Measurements from ENCODE around the gene RTF2. TPM values are rescaled to one million over a fixed set of nuclear protein-coding genes. Genes with fewer than 3 reads are reported as not detected.
A peak's percentile ranks its signal among the peaks of the same experiment; 100 is the strongest.

The RTF2 gene
- total and polyA plus RNA-seq, 2 of the 13 experiments (the other 11 are each of a cell fraction or from before 2014, with no cell fraction given), result 81.8 to 142 TPM

DNA sequence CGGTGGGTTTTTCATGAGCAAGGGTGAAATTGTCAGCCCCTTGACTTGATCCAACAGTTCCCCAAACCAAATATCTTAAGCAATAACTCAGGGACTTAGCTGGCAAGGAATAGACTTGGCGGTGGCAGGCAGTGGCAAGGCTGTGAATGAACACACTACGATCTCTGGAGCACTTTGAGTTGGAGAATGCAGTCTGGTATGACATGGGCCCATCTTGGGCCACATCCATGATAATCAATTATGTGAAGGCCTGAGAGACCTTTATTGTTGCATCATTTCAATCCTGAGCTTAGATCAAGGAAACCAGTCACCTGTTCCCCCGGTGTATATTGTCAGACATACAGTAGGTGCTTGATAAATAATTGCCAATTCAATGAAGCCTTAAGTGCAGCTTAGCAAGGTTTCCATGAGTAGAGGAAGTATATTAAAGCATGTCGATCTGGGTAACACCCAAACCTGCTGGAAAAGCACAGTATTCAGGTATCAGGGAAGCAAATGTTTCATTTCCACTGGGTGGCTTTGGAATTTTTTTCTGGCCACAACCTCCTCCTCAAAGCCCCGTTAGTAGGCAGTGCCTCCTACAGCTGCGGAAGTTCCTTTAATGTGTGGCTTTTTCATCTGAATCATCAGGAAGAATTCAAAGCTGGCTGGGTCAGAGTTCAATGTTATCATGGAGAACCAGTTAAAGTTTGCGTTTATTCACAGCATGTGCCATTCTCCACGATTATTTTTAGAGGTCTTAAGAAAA lies 46.2 kb upstream of the RTF2 start (continued):
- TF ChIP-seq TEAD3 (CRISPR knock-in tag; optimal IDR thresholded peaks at IDR 0.05; ENCODE audit: borderline replicate concordance) (peak; percentile 41), MATR3 (CRISPR knock-in tag; IDR thresholded peaks at IDR 0.05) (no peak), ZNF20 (CRISPR knock-in tag; IDR thresholded peaks at IDR 0.05) (no peak), ZNF570 (CRISPR knock-in tag; IDR thresholded peaks at IDR 0.05; ENCODE audit: borderline replicate concordance) (0 out of 2 replicates have a peak, but pooled peaks have one; percentile 34), YEATS4 (CRISPR knock-in tag; IDR thresholded peaks at IDR 0.05; ENCODE audit: borderline replicate concordance) (no peak), GLI4 (CRISPR knock-in tag; IDR thresholded peaks at IDR 0.05; ENCODE audit: borderline replicate concordance) (0 out of 2 replicates have a peak, but pooled peaks have one; percentile 40), ZBTB3 (CRISPR knock-in tag; IDR thresholded peaks at IDR 0.05; ENCODE audit: borderline replicate concordance, low read depth) (no peak), CTCF (CRISPR knock-in tag; IDR thresholded peaks at IDR 0.05) (peak; percentile 27), FOXA3 (CRISPR knock-in tag; IDR thresholded peaks at IDR 0.05) (no peak), ARID4A (CRISPR knock-in tag; IDR thresholded peaks at IDR 0.05; ENCODE audit: borderline replicate concordance) (no peak), ZBTB38 (CRISPR knock-in tag; IDR thresholded peaks at IDR 0.05) (no peak), MED13 (CRISPR knock-in tag; IDR thresholded peaks at IDR 0.05) (no peak), KDM2A (CRISPR knock-in tag; IDR thresholded peaks at IDR 0.05; ENCODE audit: borderline replicate concordance, low read depth) (no peak), AHR (CRISPR knock-in tag; IDR thresholded peaks at IDR 0.05) (no peak), TAF1 (CRISPR knock-in tag; IDR thresholded peaks at IDR 0.05) (no peak), ZNF337 (CRISPR knock-in tag; IDR thresholded peaks at IDR 0.05; ENCODE audit: borderline replicate concordance, low read depth) (no peak), NCOA1 (CRISPR knock-in tag; IDR thresholded peaks at IDR 0.05) (no peak)
- TF ChIP-seq, protein P1, sequence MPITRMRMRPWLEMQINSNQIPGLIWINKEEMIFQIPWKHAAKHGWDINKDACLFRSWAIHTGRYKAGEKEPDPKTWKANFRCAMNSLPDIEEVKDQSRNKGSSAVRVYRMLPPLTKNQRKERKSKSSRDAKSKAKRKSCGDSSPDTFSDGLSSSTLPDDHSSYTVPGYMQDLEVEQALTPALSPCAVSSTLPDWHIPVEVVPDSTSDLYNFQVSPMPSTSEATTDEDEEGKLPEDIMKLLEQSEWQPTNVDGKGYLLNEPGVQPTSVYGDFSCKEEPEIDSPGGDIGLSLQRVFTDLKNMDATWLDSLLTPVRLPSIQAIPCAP (CRISPR knock-in tag; IDR thresholded peaks at IDR 0.05; ENCODE audit: low read depth), result no peak
- TF ChIP-seq, protein P2, sequence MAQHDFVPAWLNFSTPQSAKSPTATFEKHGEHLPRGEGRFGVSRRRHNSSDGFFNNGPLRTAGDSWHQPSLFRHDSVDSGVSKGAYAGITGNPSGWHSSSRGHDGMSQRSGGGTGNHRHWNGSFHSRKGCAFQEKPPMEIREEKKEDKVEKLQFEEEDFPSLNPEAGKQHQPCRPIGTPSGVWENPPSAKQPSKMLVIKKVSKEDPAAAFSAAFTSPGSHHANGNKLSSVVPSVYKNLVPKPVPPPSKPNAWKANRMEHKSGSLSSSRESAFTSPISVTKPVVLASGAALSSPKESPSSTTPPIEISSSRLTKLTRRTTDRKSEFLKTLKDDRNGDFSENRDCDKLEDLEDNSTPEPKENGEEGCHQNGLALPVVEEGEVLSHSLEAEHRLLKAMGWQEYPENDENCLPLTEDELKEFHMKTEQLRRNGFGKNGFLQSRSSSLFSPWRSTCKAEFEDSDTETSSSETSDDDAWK (CRISPR knock-in tag; IDR thresholded peaks at IDR 0.05), result no peak
- TF ChIP-seq, protein P3, sequence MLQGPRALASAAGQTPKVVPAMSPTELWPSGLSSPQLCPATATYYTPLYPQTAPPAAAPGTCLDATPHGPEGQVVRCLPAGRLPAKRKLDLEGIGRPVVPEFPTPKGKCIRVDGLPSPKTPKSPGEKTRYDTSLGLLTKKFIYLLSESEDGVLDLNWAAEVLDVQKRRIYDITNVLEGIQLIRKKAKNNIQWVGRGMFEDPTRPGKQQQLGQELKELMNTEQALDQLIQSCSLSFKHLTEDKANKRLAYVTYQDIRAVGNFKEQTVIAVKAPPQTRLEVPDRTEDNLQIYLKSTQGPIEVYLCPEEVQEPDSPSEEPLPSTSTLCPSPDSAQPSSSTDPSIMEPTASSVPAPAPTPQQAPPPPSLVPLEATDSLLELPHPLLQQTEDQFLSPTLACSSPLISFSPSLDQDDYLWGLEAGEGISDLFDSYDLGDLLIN (CRISPR knock-in tag; IDR thresholded peaks at IDR 0.05; ENCODE audit: borderline replicate concordance), result no peak
